HG02970 (cell line): ENCODE data around the gene RNF133.
"Not testable (repeated sequence)": the region's sequence is repeated elsewhere in the genome, so short reads cannot be mapped to it uniquely, and the experiment has no call there.

ENCODE experiments used
- ATAC-seq: cut with Tn5 transposase; IDR thresholded peaks from one replicate; pipeline ENCODE4 v1.9.1; 2021; ENCODE audit warnings: mild to moderate bottlenecking, moderate library complexity, moderate number of reproducible peaks; ENCODE audit not compliant: unreplicated experiment, low FRiP score

Gene RNF133

DNA sequence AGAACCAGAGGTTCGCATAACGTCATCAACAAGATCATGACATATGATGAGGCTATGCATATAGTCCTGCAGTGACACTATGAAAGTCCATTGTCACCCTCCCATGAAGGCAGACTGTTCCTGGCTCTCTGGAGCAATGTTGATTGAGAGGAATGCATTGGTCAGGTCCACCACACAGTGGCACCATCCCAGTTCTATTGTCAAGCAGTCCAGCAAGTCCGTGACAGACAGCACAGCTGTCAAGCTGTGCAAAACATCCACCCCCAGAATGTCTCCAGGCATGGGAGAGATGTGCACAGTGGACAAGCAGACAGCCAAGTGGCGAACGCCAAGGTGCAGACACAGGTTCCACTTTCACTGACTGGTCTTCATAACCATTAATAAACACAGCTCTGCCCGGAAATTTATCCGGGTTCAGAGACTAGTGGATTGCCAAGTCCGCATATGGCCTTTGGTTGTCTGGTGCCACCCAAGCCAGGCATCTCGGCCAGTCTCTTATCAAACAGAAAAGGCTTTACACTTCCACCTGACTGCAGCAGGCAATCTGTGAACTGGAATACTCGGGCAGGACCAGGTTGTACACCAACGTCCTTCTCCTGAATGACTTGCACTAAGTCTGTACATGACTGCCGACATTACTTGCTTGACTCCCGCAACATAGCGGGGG, 7.2 kb downstream of the RNF133 start:
- no peak for ATAC-seq

DNA sequence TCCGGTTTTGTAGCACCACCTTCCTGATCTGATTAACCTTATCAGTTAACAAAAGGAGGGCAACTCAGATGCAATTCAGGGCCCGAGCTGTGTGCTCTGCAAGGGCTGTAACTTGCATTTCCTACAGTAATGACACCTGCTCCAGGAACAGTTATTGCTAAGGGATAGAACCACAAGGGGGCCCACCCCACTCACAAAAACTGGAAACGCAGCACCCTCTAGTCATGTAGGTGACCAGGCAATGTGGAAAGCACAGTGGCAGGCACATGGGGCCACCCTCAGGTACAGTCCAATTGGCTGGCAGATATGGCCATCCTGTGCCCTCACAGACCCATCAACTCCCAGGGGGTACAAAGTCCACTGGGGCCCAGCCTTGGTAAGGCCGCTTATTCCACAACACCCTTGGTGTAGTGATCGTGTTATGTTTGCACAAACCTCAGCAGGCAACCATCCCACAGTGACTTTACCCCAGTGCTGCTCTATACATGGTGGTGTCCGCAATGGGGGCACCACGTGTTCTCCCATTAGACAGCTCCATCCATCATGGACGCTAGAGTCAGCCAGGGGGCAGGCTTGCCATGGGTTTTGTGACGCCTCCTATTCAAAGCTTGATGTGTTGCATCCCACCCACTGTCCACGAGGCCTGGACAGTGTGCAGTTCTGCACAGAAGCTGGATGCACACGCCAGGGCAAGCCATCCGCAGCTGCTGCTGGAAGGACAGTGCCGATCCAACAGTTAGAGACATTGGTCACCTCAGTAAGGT, 9.4 kb downstream of the RNF133 start:
- ATAC-seq: no peak

DNA sequence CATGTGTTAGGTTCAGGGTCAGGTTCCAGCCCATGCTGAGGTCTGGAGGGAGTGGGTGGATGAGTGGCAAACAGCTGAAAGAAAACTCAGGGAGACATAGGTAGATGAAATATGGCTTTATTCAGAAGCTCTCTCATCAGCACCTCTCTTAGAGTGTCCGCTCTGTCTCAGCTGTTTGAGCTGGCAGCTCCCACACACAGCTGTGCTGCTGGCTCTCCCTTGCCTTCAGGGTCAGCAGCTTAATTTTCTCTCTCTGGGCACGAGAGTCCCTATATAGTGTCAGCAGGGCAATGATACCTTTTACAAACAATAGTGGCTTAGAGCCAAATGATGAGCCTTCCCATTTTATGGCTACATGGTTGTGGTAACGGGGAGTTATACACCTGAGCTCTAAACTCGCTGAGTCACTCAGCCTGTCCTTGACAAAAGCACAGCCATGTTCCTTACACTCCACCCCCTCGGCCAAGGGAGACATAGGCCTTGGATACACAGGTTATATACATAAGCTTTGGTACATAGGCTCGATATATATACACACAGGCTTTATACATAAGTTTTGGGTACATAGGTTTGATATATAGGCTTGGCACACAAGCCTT, 10.4 kb downstream of the RNF133 start:
- ATAC-seq: no peak

DNA sequence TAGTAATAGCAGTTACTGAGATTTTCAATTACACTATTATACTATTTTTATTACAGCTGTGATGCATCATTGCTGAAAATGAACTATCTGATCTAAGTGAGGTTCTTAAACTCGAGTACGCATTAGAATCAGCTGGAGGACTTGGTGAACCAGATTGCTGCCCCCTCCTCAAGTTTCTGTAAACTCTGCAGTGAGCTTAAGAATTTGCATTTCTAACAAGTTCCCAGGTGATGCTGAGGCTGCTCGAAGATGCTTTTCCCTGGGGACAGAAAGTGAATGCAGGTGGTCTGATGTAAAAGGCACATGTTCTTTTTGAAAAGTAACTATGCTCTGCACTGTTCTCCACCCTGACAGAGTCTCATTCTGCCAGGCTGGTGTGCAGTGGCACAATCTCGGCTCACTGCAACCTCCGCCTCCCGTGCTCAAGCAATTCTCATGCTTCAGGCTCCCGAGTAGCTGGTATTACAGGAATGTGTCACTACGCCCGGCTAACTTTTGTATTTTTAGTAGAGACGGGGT, 12.5 kb downstream of the RNF133 start:
- no peak for ATAC-seq

DNA sequence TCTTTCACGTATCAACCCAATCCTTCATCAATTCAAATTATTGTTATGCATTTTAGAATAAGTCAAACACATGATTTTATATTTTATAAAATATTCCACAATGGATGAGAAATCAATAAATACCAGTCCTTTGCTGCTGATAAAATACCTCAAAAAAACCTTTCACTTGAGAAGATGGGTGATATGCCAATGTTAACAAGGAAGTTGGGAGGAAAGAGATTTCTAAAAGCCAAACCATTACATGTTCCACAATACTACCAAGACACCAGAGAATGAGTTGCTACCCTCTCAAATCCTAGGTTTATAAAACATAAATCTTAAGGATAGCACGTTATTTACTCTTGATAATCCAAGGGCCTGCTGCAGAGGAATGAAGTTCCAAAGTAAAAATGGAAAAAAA, 14.4 kb downstream of the RNF133 start:
- ATAC-seq: no peak

DNA sequence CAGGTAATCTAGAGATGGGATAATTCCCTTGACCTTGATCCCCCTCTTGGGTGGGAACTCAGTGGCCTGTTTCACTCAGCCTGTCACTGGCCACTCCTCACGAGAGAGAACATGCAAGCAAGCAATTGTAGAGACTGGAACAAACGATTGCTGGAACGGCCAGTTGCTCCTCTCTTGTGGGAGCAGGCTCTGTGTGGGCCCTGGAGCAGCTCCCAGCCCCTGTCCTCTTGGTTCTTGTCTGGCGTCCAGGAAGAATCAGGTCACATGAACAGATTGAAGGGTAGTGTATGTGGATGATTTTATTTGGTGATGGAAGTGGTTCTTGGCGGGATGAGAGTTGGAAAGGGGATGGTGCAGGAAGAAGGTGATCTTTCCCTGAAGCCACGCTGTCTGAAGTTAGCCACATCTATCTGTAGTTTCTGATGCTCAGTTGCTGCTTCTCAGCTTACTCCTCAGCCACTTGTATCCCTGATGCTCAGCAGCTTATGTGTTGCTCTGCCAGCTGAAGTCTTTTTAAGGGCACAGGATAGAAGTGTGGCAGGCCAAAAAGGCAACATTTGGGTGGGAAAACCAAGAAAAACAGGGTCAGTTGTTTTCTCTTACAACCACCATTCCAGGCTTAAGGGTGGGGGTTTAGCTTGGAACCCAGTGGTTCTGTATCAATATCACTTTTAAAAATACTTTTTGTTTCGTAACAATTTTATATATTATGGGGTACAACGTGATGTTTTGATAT, 15.9 kb downstream of the RNF133 start:
- ATAC-seq: no peak

DNA sequence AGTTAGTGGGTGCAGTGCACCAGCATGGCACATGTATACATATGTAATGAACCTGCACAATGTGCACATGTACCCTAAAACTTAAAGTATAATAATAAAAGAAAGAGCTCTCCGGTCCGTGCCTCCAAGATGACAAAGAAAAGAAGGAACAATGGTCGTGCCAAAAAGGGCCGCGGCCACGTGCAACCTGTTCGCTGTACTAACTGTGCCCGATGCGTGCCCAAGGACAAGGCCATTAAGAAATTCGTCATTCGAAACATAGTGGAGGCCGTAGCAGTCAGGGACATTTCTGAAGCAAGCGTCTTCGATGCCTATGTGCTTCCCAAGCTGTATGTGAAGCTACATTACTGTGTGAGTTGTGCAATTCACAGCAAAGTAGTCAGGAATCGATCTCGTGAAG, 17.7 kb downstream of the RNF133 start:
- not testable (repeated sequence) for ATAC-seq

DNA sequence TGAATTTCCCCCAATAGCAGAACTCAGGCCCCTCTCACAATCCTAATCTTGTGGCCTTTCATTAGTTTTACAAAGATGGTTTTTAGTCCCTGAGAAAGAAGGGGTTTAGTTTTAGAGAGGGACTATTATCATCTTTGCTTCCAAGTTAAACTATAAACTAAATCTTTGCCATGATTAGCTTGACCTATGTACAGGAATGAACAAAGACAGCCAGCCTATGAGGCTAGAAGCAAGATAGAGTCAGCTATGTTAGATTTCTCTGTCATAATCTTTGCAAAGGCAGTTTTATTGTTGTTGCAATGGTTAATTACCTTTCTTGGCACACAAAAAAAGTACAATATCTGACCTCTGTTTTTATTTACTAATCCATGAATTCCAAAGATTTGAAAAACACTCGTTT, 19.1 kb downstream of the RNF133 start:
- no peak for ATAC-seq

DNA sequence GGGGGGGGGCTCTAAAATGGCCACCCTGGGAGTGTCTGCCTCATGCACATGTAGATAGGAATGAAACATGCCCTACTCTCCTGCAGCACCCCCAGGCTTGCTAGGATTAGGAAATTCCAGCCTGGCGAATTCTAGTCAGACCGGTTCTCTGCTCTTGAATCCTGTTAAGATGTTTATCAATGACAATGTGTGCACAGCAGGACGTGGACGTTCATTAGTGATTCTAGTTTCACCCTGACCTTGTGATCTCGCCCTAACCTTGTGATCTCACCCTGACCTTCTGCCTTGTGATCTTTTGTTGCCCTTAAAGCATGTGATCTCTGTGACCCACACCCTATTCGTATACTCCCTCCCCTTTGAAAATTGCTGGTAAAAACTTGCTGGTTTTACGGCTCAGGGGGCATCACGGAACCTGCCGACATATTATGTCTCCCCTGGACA, 19.6 kb downstream of the RNF133 start:
- ATAC-seq: not testable (repeated sequence)

DNA sequence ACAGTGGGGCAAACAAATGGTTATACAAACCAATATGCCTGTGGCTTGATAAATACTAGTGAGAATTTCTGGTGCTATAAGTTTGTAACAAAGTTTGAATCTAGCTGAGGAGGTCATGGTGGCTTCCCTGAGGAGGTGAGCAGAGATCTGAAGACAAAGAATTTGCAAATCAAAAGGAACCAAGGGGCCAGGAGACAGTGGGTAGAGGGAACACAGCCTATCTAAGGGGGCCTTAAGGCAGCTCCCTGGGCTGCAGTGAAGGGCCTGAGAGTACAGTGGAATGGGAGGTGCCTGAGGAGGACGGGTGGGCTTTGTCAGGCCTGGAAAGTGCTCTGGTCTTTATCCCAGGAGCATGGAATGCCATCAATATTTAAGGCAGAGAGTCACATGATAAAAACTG, 21.8 kb downstream of the RNF133 start:
- ATAC-seq: no peak

DNA sequence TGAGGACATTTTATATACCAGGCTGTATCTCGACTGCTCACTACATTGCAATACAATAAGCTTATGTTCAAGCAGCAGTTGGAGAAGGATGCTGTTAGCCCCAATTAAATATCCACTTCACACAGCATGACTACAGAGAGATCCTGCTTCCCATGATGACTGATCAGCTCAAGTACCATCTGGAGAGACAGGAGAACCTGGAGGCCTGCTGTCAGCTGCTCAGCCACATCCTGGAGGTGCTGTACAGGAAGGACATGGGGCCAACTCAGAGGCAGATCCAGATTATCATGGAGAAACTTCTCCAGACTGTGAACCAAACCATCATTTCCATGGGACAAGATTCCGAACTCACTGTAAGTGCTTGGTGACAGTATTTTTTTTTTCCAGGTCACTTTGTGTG, 22.5 kb downstream of the RNF133 start:
- no peak for ATAC-seq

DNA sequence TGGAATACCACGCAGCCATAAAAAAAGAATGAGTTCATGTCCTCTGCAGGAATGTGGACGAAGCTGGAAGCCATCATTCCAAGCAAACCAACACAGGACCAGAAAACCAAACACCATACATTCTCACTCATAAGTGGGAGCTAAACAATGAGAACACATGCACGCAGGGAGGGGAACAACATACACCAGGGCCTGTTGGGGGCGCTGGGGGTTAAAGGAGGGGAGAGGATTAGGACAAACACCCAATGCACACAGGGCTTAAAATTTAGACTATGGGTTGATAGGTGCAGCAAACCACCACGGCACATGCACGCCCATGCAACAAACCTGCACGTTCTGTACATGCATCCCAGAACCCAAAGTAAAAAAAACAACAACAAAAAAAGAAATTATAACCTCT, 23.3 kb downstream of the RNF133 start:
- ATAC-seq: no peak

DNA sequence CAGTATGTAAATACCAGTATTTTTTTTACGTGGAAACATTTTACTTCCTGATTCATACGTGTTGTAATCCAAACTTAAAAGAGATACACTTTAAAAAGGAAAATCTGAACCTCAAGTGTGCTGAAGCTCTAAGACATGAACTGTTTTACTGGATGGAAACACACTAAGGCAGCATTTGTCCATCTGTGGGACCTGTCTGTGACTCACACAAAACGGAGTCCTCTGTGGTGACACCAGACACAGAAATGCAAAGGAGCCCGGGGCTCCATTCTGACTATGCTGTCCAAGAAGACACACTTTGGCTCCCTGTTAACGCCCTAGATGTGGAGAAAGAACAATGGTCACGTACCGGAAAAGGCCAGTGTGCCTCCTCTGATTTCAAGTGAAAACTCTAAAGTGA, 23.9 kb downstream of the RNF133 start:
- ATAC-seq: no peak

DNA sequence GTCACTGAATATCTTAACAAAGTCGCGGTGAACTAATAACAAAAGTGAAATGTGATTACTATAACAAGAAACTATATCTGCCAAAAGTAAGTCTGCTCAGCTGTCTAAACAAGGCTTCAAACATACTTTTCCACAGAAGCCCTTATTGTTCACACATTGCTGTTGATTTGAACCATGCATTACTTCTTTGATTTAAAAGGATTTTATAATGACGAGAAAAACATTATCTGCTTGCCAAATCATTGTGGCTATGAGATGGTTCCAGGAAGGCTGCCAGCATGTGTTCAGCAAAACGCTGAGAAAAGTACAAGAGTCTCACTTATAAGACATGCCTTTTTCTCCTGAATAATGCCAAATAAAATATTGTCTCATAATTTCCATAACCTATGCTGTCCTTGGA, 24.4 kb downstream of the RNF133 start:
- no peak for ATAC-seq

DNA sequence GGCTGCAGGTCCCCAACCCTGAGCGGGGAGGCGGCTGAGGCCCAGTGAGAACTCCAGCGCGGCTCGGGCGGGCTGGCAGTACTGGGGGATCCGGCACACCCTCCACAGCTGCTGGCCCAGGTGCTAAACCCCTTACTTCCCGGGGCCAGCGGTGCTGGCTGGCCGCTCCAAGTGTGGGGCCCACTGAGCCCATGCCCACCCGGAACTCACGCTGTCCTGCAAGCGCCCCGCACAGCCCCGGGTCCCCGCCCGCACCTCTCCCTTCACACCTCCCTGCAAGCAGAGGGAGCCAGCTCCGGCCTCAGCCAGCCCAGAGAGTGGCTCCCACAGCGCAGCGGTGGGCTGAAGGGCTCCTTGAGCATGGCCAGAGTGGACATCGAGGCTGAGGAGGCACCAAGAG, 25.0 kb downstream of the RNF133 start:
- no peak for ATAC-seq

DNA sequence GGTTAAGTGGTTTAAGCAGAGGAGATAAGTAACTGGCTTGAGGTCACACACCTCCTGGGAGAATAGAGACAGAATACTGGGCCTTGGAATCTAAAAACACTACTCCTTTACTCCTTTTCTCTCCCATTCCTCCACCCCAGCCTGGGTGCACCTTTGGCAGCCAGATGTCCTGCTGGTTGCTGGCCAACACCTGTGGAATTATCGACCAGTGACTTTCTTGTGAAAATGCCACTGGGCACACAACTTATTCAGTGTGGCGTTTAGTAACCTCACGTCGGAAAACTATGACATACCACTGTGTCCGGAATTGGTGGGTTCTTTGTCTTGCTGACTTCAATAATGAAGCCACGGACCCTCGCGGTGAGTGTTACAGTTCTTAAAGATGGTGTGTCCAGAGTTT, 26.4 kb downstream of the RNF133 start:
- ATAC-seq: no peak

DNA sequence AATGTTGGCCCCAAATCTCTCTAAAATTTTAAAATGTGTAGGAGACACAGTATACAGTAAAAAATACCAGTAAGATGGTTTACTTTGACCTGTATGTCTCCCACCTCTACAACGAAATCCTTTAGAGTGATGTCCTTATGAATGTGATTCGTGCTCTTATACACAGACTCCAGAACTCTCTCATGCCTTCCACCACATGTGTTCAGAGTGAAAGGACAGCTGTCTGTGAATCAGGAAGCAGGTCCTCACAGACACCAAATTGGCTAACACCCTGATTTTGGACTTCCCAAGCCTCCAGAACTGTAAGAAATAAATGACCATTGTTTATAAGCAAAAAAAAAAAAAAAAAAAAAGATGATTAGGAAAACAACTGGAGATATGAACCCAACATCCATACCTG, 35.2 kb downstream of the RNF133 start:
- no peak for ATAC-seq

DNA sequence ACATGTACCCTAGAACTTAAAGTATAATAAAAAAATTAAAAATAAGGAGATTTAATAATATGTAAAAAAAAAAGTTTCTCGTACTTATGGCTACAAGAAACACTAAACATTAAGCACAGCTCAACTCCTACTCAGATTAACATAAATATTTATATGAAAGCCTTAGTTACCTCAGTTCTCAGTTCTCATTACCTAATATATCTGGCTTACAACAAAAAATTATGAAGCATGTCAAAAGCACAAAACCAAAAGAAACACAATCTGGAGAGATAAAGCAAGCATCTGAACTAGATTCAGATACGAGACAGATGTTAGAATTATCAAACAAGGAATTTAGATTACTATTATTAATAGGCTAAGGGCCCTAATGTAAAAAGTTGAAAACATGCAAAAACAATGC, 40.1 kb downstream of the RNF133 start:
- no peak for ATAC-seq

DNA sequence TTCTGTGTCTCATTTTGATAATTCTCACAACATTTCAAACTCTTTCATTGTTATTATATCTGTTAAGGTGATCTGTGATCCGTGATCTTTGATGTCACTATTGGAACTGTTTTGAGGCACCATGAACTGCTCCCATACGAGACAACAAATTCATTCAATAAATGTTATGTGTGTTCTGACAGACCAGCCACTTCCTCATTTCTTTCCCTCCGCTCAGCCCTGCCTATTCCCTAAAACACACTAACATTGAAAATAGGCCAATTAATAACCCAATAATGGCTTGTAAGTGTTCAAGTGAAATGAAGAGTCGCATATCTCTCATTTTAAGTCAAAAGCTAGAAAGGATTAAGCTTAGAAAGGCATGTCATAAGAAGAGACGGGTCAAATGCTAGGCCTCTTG, 45.2 kb downstream of the RNF133 start:
- ATAC-seq: no peak

DNA sequence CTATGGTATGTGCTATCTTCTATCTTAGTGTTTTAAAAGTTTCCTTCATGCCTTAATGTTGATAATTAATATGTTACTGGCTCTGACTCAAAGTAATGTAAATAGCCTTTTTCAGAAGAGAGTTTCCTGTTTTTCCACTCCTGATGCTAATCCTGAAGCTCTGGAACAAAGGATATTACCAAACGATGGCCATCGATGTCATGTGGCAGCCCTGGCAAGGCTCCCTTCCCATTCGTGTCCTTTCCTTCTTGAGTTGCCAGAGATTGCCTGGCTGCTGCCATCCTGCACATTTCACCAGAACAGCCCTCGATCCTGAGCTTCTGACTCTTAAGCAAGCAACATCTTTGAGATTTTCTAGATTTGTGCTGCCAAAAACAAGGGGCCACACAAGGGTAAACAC, 46.0 kb downstream of the RNF133 start:
- no peak for ATAC-seq

DNA sequence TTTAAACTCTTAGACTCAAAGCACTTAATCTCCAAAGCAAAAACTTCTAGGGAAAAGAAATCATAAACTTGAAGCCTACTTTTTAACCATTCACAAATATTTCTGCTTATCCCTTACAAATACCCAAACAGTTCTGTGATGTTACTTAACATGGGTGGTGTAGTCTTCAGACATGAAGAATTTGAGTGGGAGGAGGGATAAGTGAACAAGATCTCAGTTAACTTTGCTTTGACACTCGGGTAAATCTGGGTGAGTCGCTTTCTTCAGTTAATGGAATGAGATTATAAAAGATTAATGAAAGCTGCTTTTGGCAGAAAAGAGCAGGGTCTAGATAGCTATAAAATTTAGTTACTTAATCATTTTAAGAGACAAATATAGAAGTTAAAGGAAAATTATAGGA, 47.5 kb downstream of the RNF133 start:
- ATAC-seq: no peak
